ENCODE results near the gene SLCO1A2.

SLCO1A2 gene

GRCh38 chr12:21292111-21292510, 42.6 kb downstream of the SLCO1A2 start:
- Histone ChIP-seq H3K4me3 (ENCODE audit: insufficient read depth, low read depth, low read length) (no peak overlapping the region), H3K9me3 (ENCODE audit: control insufficient read depth, low read length) (no peaks in the 10 kb centered on the region)
- 87 to 100% methylated on average over 2 of the region's 2 CpGs for WGBS, 2 experiments

GRCh38 chr12:21289698-21290097, 45.0 kb downstream of the SLCO1A2 start:
- Histone ChIP-seq H3K27ac (ENCODE audit: insufficient read depth, low read depth, low read length, poor library complexity, severe bottlenecking) (no peak overlapping the region), H3K4me3 (ENCODE audit: insufficient read depth, low read depth, low read length) (no peak overlapping the region), H3K4me1 (ENCODE audit: control insufficient read depth, insufficient read depth, low read length) (no peaks in the 10 kb centered on the region), H3K9me3 (ENCODE audit: control insufficient read depth, low read length) (no peaks in the 10 kb centered on the region), H3K36me3 (ENCODE audit: control insufficient read depth, insufficient read depth, low read length) (no peaks in the 10 kb centered on the region), H3K27me3 (ENCODE audit: control insufficient read depth, insufficient read depth, low read length, poor library complexity, severe bottlenecking) (no peaks in the 10 kb centered on the region)
- WGBS, 2 experiments: 95 to 96% methylated on average over 3 to 4 of the region's 4 CpGs

More at GRCh38 chr12:21292111-21292510, 42.6 kb downstream of the SLCO1A2 start:
- H3K36me3 ChIP-seq (ENCODE audit: control insufficient read depth, insufficient read depth, low read length): no peaks in the 10 kb centered on the region
- H3K27me3 ChIP-seq (ENCODE audit: control insufficient read depth, insufficient read depth, low read length, poor library complexity, severe bottlenecking): no peaks in the 10 kb centered on the region
- H3K4me1 ChIP-seq (ENCODE audit: control insufficient read depth, insufficient read depth, low read length): no peaks in the 10 kb centered on the region
- no peak overlapping the region for H3K27ac ChIP-seq (ENCODE audit: insufficient read depth, low read depth, low read length, poor library complexity, severe bottlenecking)

GRCh38 chr12:21276826-21277225, 57.9 kb downstream of the SLCO1A2 start:
- Histone ChIP-seq H3K27me3 (ENCODE audit: control insufficient read depth, insufficient read depth, low read length, poor library complexity, severe bottlenecking) (no peaks in the 10 kb centered on the region), H3K4me3 (ENCODE audit: insufficient read depth, low read depth, low read length) (no peak overlapping the region), H3K4me1 (ENCODE audit: control insufficient read depth, insufficient read depth, low read length) (no peaks in the 10 kb centered on the region), H3K9me3 (ENCODE audit: control insufficient read depth, low read length) (no peaks in the 10 kb centered on the region), H3K27ac (ENCODE audit: insufficient read depth, low read depth, low read length, poor library complexity, severe bottlenecking) (no peak overlapping the region), H3K36me3 (ENCODE audit: control insufficient read depth, insufficient read depth, low read length) (no peaks in the 10 kb centered on the region)
- WGBS, 2 experiments: 87 to 95% methylated on average over 2 of the region's 2 CpGs

GRCh38 chr12:21265932-21266331, 68.8 kb downstream of the SLCO1A2 start:
- no peaks in the 10 kb centered on the region for H3K27me3 ChIP-seq (ENCODE audit: control insufficient read depth, insufficient read depth, low read length, poor library complexity, severe bottlenecking)
- no peak overlapping the region for H3K27ac ChIP-seq (ENCODE audit: insufficient read depth, low read depth, low read length, poor library complexity, severe bottlenecking)
- H3K36me3 ChIP-seq (ENCODE audit: control insufficient read depth, insufficient read depth, low read length): no peaks in the 10 kb centered on the region
- H3K4me3 ChIP-seq (ENCODE audit: insufficient read depth, low read depth, low read length): no peak overlapping the region
- peaks cover 2% of the 10 kb centered on the region for H3K9me3 ChIP-seq (ENCODE audit: control insufficient read depth, low read length)
- H3K4me1 ChIP-seq (ENCODE audit: control insufficient read depth, insufficient read depth, low read length): no peaks in the 10 kb centered on the region
- 77 to 93% methylated on average over 3 of the region's 4 CpGs for WGBS, 2 experiments

GRCh38 chr12:21264232-21264631, 70.5 kb downstream of the SLCO1A2 start:
- Histone ChIP-seq H3K4me3 (ENCODE audit: insufficient read depth, low read depth, low read length) (no peak overlapping the region), H3K27ac (ENCODE audit: insufficient read depth, low read depth, low read length, poor library complexity, severe bottlenecking) (no peak overlapping the region), H3K9me3 (ENCODE audit: control insufficient read depth, low read length) (peaks cover 2% of the 10 kb centered on the region), H3K4me1 (ENCODE audit: control insufficient read depth, insufficient read depth, low read length) (no peaks in the 10 kb centered on the region), H3K27me3 (ENCODE audit: control insufficient read depth, insufficient read depth, low read length, poor library complexity, severe bottlenecking) (no peaks in the 10 kb centered on the region), H3K36me3 (ENCODE audit: control insufficient read depth, insufficient read depth, low read length) (no peaks in the 10 kb centered on the region)

- Histone ChIP-seq H3K27ac (ENCODE audit: insufficient read depth, low read depth, low read length, poor library complexity, severe bottlenecking) (no peak overlapping the region), H3K27me3 (ENCODE audit: control insufficient read depth, insufficient read depth, low read length, poor library complexity, severe bottlenecking) (no peaks in the 10 kb centered on the region), H3K4me3 (ENCODE audit: insufficient read depth, low read depth, low read length) (no peak overlapping the region), H3K4me1 (ENCODE audit: control insufficient read depth, insufficient read depth, low read length) (no peaks in the 10 kb centered on the region), H3K36me3 (ENCODE audit: control insufficient read depth, insufficient read depth, low read length) (no peaks in the 10 kb centered on the region), H3K9me3 (ENCODE audit: control insufficient read depth, low read length) (peaks cover 3% of the 10 kb centered on the region)
- 80 to 94% methylated on average over 2 of the region's 3 CpGs for WGBS, 2 experiments
Measured at GRCh38 chr12:21257172-21257571, 77.5 kb downstream of the SLCO1A2 start.

- H3K4me1 ChIP-seq (ENCODE audit: control insufficient read depth, insufficient read depth, low read length): no peaks in the 10 kb centered on the region
- peaks cover under 1% of the 10 kb centered on the region for H3K9me3 ChIP-seq (ENCODE audit: control insufficient read depth, low read length)
- no peak overlapping the region for H3K4me3 ChIP-seq (ENCODE audit: insufficient read depth, low read depth, low read length)
- no peak overlapping the region for H3K27ac ChIP-seq (ENCODE audit: insufficient read depth, low read depth, low read length, poor library complexity, severe bottlenecking)
- WGBS, 2 experiments: 92 to 96% methylated on average over 5 of the region's 5 CpGs
- no peaks in the 10 kb centered on the region for H3K36me3 ChIP-seq (ENCODE audit: control insufficient read depth, insufficient read depth, low read length)
- H3K27me3 ChIP-seq (ENCODE audit: control insufficient read depth, insufficient read depth, low read length, poor library complexity, severe bottlenecking): no peaks in the 10 kb centered on the region
Measured at GRCh38 chr12:21252070-21252469, 82.6 kb downstream of the SLCO1A2 start.

GRCh38 chr12:21248679-21249078, 86.0 kb downstream of the SLCO1A2 start:
- Histone ChIP-seq H3K4me3 (ENCODE audit: insufficient read depth, low read depth, low read length) (no peak overlapping the region), H3K9me3 (ENCODE audit: control insufficient read depth, low read length) (no peaks in the 10 kb centered on the region), H3K4me1 (ENCODE audit: control insufficient read depth, insufficient read depth, low read length) (no peaks in the 10 kb centered on the region), H3K36me3 (ENCODE audit: control insufficient read depth, insufficient read depth, low read length) (no peaks in the 10 kb centered on the region), H3K27ac (ENCODE audit: insufficient read depth, low read depth, low read length, poor library complexity, severe bottlenecking) (no peak overlapping the region), H3K27me3 (ENCODE audit: control insufficient read depth, insufficient read depth, low read length, poor library complexity, severe bottlenecking) (no peaks in the 10 kb centered on the region)
- 94 to 96% methylated on average over 1 of the region's 1 CpG for WGBS, 2 experiments

GRCh38 chr12:21239866-21240265, 94.9 kb downstream of the SLCO1A2 start:
- 88 to 99% methylated on average over 4 of the region's 4 CpGs for WGBS, 2 experiments
- H3K27ac ChIP-seq (ENCODE audit: insufficient read depth, low read depth, low read length, poor library complexity, severe bottlenecking): no peak overlapping the region
- no peaks in the 10 kb centered on the region for H3K9me3 ChIP-seq (ENCODE audit: control insufficient read depth, low read length)
- H3K27me3 ChIP-seq (ENCODE audit: control insufficient read depth, insufficient read depth, low read length, poor library complexity, severe bottlenecking): no peaks in the 10 kb centered on the region
- H3K4me3 ChIP-seq (ENCODE audit: insufficient read depth, low read depth, low read length): no peak overlapping the region
- no peaks in the 10 kb centered on the region for H3K36me3 ChIP-seq (ENCODE audit: control insufficient read depth, insufficient read depth, low read length)
- H3K4me1 ChIP-seq (ENCODE audit: control insufficient read depth, insufficient read depth, low read length): no peaks in the 10 kb centered on the region

- WGBS, 2 experiments: 94% methylated on average over 4 of the region's 5 CpGs
- no peaks in the 10 kb centered on the region for H3K27me3 ChIP-seq (ENCODE audit: control insufficient read depth, insufficient read depth, low read length, poor library complexity, severe bottlenecking)
Measured at GRCh38 chr12:21234395-21234794, 100.3 kb downstream of the SLCO1A2 start.

GRCh38 chr12:21223930-21224329, 110.8 kb downstream of the SLCO1A2 start:
- no peak overlapping the region for H3K4me3 ChIP-seq (ENCODE audit: insufficient read depth, low read depth, low read length)
- no peak overlapping the region for H3K27ac ChIP-seq (ENCODE audit: insufficient read depth, low read depth, low read length, poor library complexity, severe bottlenecking)
- no peaks in the 10 kb centered on the region for H3K4me1 ChIP-seq (ENCODE audit: control insufficient read depth, insufficient read depth, low read length)
- H3K36me3 ChIP-seq (ENCODE audit: control insufficient read depth, insufficient read depth, low read length): no peaks in the 10 kb centered on the region
- no peaks in the 10 kb centered on the region for H3K9me3 ChIP-seq (ENCODE audit: control insufficient read depth, low read length)
- no peaks in the 10 kb centered on the region for H3K27me3 ChIP-seq (ENCODE audit: control insufficient read depth, insufficient read depth, low read length, poor library complexity, severe bottlenecking)

More at GRCh38 chr12:21234395-21234794, 100.3 kb downstream of the SLCO1A2 start:
- H3K9me3 ChIP-seq (ENCODE audit: control insufficient read depth, low read length): no peaks in the 10 kb centered on the region
- no peak overlapping the region for H3K4me3 ChIP-seq (ENCODE audit: insufficient read depth, low read depth, low read length)
- H3K4me1 ChIP-seq (ENCODE audit: control insufficient read depth, insufficient read depth, low read length): no peaks in the 10 kb centered on the region
- H3K27ac ChIP-seq (ENCODE audit: insufficient read depth, low read depth, low read length, poor library complexity, severe bottlenecking): no peak overlapping the region
- H3K36me3 ChIP-seq (ENCODE audit: control insufficient read depth, insufficient read depth, low read length): no peaks in the 10 kb centered on the region

Data from ectodermal cell (in vitro differentiated cells).